Esophagus (tissue), 2 donors: ENCODE data around the gene C6orf15. TPM values are rescaled to one million over a fixed set of nuclear protein-coding genes. Genes with fewer than 3 reads are reported as not detected.

Source experiments
- H3K27ac ChIP-seq, 2 donors: one replicate each; pipeline ENCODE4 v1.5.1; 2013; ENCODE audit warnings: low read depth in 2 of 2, mild to moderate bottlenecking in 2 of 2, inconsistent platforms in 1 of 2, low read length in 1 of 2, moderate library complexity in 1 of 2
- H3K27me3 ChIP-seq, 2 donors: one replicate each; pipeline ENCODE4 v1.6.1; 2013; ENCODE audit warnings: low read length in 2 of 2, control low read depth in 1 of 2, mild to moderate bottlenecking in 1 of 2; ENCODE audit not compliant: insufficient read depth in 2 of 2, control insufficient read depth in 1 of 2
- H3K36me3 ChIP-seq, 2 donors: one replicate each; pipeline ENCODE4 v1.6.1; 2013; ENCODE audit warnings: low read length in 1 of 2; ENCODE audit not compliant: control insufficient read depth in 2 of 2, insufficient read depth in 2 of 2
- H3K4me1 ChIP-seq, 2 donors: one replicate each; pipeline ENCODE4 v1.6.1; 2013; ENCODE audit warnings: low read length in 1 of 2; ENCODE audit not compliant: control insufficient read depth in 2 of 2, insufficient read depth in 2 of 2
- H3K4me3 ChIP-seq, 2 donors: one replicate each; pipeline ENCODE4 v1.5.1; 2013; ENCODE audit warnings: low read length in 2 of 2, mild to moderate bottlenecking in 2 of 2, low read depth in 1 of 2, moderate library complexity in 1 of 2
- H3K9me3 ChIP-seq, 2 donors: one replicate each; pipeline ENCODE4 v1.6.1; 2013; ENCODE audit warnings: mild to moderate bottlenecking in 2 of 2, low read depth in 1 of 2, low read length in 1 of 2, moderate library complexity in 1 of 2; ENCODE audit not compliant: control insufficient read depth in 2 of 2, insufficient read depth in 1 of 2
- WGBS, 2 donors: extraction: QIAGEN DNeasy Blood & Tissue Kit; methylation state at CpG; one replicate each; pipeline ENCODE4 v1.1.7; 2013; 5-methylcytosine and 5-hydroxymethylcytosine counted together
- polyA plus RNA-seq, 2 donors: library from polyadenylated mRNA; stranded (reverse); fragments of 200-250 nt; gene quantifications; one replicate each; pipeline ENCODE4 v1.2.3, GENCODE V29; 2013
- donor health status: healthy with polysubstance abuse.
- donor health status: Bipolar disorder and iron deficiency.

C6orf15 gene
- polyA plus RNA-seq, 2 donors, result 0.08 TPM; not detected in 1

DNA sequence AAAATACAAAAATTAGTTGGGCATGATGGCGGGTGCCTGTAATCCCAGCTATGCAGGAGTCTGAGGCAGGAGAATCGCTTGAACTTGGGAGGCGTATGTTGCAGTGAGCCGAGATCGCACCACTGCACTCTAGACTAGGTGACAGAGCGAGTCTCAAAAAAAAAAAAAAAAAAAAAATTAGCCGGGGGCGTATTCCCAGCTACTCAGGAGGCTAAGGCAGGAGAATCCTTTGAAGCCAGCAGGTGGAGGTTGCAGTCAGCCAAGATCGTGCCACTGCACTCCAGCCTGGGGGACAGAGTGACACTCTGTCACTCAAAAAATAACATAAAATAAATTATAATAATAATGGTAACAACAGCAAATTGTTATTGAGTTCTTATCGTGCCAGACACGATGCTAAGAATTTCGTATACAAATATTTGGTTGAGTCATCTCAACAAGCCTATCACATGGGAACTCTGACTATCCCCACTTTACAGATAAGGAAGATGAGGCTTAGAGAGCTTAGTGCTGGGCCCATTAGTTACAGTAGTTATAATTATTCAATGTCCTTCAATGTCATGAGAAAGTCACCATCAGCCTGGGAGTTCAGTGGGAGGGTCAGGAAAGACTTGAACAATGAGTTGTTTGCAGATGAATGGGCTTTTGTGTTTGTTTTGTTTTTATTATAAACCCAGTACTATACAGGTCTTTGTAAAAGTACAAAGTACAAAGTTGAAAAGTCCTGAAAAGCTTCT lies 19.4 kb downstream of the C6orf15 start:
- H3K27me3 ChIP-seq, result no peaks in the 10 kb centered on the region
- WGBS, 2 donors, result 86 to 88% methylated on average over 11 to 12 of the region's 12 CpGs
- H3K4me3 ChIP-seq, result no peak overlapping the region
- H3K4me1 ChIP-seq, result peaks cover 0 to 3% of the 10 kb centered on the region in 2 donors
- H3K36me3 ChIP-seq, result no peaks in the 10 kb centered on the region
- no peak overlapping the region for H3K27ac ChIP-seq
- no peaks in the 10 kb centered on the region for H3K9me3 ChIP-seq

GRCh38 chr6:31092238-31092637 lies 20.1 kb downstream of the C6orf15 start:
- no peak overlapping the region for H3K27ac ChIP-seq
- H3K4me1 ChIP-seq, result peaks cover 0 to 3% of the 10 kb centered on the region in 2 donors
- 95% methylated on average over 2 of the region's 2 CpGs for WGBS, 2 donors
- no peaks in the 10 kb centered on the region for H3K36me3 ChIP-seq
- H3K27me3 ChIP-seq, result no peaks in the 10 kb centered on the region
- H3K9me3 ChIP-seq, result no peaks in the 10 kb centered on the region
- H3K4me3 ChIP-seq, result no peak overlapping the region

GRCh38 chr6:31091680-31092079 lies 20.7 kb downstream of the C6orf15 start:
- 42 to 47% methylated on average over 3 of the region's 3 CpGs for WGBS, 2 donors

GRCh38 chr6:31090973-31091364 lies 21.4 kb downstream of the C6orf15 start:
- no peaks in the 10 kb centered on the region for H3K9me3 ChIP-seq
- no peaks in the 10 kb centered on the region for H3K36me3 ChIP-seq
- H3K4me3 ChIP-seq, result no peak overlapping the region
- no peak overlapping the region for H3K27ac ChIP-seq
- H3K27me3 ChIP-seq, result no peaks in the 10 kb centered on the region
- H3K4me1 ChIP-seq, result peaks cover 0 to 3% of the 10 kb centered on the region in 2 donors
- WGBS, 2 donors, result 92 to 96% methylated on average over 6 of the region's 6 CpGs

More at GRCh38 chr6:31091680-31092079, 20.7 kb downstream of the C6orf15 start:
- Histone ChIP-seq H3K36me3 (no peaks in the 10 kb centered on the region), H3K27ac (no peak overlapping the region), H3K4me3 (no peak overlapping the region), H3K9me3 (no peaks in the 10 kb centered on the region), H3K27me3 (no peaks in the 10 kb centered on the region), H3K4me1 (peaks cover 0 to 3% of the 10 kb centered on the region in 2 donors)

DNA sequence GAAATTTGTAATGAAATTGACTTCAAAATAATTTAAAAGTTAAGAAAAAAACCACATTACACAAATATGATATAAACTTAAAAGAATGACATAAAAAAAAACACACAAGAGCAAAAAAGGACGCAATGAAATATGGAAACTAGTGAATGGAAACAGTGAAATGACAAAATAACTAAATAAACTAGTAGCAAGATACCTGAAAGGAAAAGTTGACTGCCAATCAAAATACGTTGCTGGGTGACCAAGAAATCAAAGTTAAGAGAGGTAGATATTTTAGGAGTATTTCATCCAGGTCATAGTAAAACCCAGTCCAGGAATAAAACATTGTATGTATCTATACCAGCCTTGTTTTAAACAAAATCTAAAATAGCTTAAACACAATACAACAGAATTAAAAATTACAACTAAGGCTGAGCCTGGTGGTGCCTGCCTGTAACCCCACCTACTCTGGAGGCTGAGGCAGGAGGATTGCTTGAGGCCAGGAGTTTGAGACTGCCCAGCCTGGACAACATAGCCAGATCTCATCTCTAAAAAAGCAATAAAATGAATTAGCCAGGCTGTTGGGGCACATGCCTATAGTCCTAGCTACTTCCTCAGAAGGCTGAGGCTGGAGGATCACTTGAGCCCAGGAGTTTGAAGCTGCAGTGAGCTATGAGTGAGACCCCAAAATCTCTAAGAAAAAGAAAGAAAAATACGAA lies 22.0 kb downstream of the C6orf15 start:
- H3K27ac ChIP-seq, result no peak overlapping the region
- no peaks in the 10 kb centered on the region for H3K36me3 ChIP-seq
- H3K4me1 ChIP-seq, result peaks cover 0 to 3% of the 10 kb centered on the region in 2 donors
- 89 to 92% methylated on average over 3 of the region's 3 CpGs for WGBS, 2 donors
- H3K4me3 ChIP-seq, result no peak overlapping the region
- no peaks in the 10 kb centered on the region for H3K9me3 ChIP-seq
- H3K27me3 ChIP-seq, result no peaks in the 10 kb centered on the region

DNA sequence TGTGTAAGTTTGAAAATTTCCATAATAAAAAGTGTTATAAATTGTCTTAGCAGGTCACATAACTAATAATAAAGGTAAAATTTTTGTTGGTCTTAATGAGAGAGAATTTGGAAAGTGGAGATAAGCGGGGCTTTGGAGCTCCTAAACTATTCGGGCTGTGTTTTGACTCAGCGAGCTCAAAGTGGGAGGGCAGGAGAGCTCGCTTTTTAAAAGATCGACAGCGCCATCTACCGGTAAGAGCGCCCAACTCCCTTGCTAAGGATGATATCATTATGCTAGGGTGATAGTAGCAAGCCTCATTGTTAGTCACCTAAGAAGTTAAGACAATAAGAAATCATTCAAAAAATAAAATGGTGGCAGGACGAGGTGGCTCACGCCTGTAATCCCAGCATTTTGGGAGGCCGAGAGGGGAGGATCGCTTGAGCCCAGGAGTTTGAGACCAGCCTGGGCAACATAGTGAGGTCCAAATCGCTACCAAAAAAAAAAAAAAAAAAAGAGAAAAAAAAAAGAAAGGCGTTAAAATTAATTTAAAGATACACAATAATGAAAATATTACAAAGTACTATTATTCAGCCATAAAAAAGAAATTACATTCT lies 24.8 kb downstream of the C6orf15 start:
- H3K4me1 ChIP-seq, result no peaks in the 10 kb centered on the region
- H3K36me3 ChIP-seq, result no peaks in the 10 kb centered on the region
- 10 to 11% methylated on average over 14 of the region's 14 CpGs for WGBS, 2 donors
- no peak overlapping the region for H3K27ac ChIP-seq
- H3K4me3 ChIP-seq, result no peak overlapping the region
- H3K27me3 ChIP-seq, result no peaks in the 10 kb centered on the region
- no peaks in the 10 kb centered on the region for H3K9me3 ChIP-seq

GRCh38 chr6:31086788-31087440 lies 25.5 kb downstream of the C6orf15 start:
- Histone ChIP-seq H3K27ac (no peak overlapping the region), H3K4me3 (no peak overlapping the region), H3K27me3 (no peaks in the 10 kb centered on the region), H3K36me3 (no peaks in the 10 kb centered on the region), H3K9me3 (no peaks in the 10 kb centered on the region), H3K4me1 (no peaks in the 10 kb centered on the region)
- 21 to 41% methylated on average over 7 of the region's 7 CpGs for WGBS, 2 donors

DNA sequence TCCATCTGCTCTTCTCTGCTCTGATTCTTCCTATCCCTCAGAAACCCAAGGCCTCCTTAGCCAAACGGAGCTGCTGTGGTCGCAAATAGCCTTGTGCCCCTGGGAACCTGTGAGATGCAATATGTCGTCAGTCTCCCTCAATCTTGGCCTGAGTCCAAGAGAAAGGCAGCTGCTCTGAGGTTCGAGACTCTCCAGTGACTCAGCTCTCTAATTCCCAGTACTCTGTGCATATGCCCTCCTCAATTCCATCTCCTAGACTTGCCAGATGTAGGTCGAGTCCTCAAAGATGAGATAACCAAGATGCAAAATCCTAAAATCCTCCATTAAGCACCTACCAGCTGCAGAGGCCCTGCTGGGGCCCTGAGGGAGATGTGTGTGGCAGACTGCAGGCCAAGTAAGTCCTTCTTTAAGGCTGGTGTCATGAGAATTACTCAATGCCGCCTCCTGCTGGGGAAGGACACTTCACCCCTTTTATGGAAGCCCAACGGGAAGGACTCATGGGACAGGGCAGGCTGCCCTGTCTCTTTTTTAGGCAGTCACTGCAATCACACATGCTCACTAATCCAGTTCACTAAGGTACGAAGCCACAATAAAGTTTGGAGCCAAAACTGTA lies 28.5 kb downstream of the C6orf15 start:
- no peaks in the 10 kb centered on the region for H3K36me3 ChIP-seq
- no peaks in the 10 kb centered on the region for H3K27me3 ChIP-seq
- peaks cover 0 to 3% of the 10 kb centered on the region in 2 donors for H3K4me1 ChIP-seq
- WGBS, 2 donors, result 45 to 47% methylated on average over 8 of the region's 8 CpGs
- H3K9me3 ChIP-seq, result no peaks in the 10 kb centered on the region
- H3K4me3 ChIP-seq, result no peak overlapping the region
- H3K27ac ChIP-seq, result no peak overlapping the region

- Histone ChIP-seq H3K9me3 (no peaks in the 10 kb centered on the region), H3K4me3 (no peak overlapping the region), H3K4me1 (peaks cover 0 to 3% of the 10 kb centered on the region in 2 donors), H3K27ac (no peak overlapping the region), H3K27me3 (no peaks in the 10 kb centered on the region), H3K36me3 (no peaks in the 10 kb centered on the region)
- 44 to 62% methylated on average over 6 of the region's 6 CpGs for whole genome bisulfite sequencing, 2 donors
Measured at GRCh38 chr6:31081872-31082271, 30.5 kb downstream of the C6orf15 start.
